GM19468 (cell line): ENCODE results near the gene SRPX2.

Experiments
- ATAC-seq: cut with Tn5 transposase; IDR thresholded peaks from one replicate; pipeline ENCODE4 v1.9.1; 2021; ENCODE audit warnings: mild to moderate bottlenecking, moderate library complexity, moderate number of reproducible peaks; ENCODE audit not compliant: unreplicated experiment; ENCODE audit errors: extremely low read depth

Gene SRPX2, protein sequence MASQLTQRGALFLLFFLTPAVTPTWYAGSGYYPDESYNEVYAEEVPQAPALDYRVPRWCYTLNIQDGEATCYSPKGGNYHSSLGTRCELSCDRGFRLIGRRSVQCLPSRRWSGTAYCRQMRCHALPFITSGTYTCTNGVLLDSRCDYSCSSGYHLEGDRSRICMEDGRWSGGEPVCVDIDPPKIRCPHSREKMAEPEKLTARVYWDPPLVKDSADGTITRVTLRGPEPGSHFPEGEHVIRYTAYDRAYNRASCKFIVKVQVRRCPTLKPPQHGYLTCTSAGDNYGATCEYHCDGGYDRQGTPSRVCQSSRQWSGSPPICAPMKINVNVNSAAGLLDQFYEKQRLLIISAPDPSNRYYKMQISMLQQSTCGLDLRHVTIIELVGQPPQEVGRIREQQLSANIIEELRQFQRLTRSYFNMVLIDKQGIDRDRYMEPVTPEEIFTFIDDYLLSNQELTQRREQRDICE

DNA sequence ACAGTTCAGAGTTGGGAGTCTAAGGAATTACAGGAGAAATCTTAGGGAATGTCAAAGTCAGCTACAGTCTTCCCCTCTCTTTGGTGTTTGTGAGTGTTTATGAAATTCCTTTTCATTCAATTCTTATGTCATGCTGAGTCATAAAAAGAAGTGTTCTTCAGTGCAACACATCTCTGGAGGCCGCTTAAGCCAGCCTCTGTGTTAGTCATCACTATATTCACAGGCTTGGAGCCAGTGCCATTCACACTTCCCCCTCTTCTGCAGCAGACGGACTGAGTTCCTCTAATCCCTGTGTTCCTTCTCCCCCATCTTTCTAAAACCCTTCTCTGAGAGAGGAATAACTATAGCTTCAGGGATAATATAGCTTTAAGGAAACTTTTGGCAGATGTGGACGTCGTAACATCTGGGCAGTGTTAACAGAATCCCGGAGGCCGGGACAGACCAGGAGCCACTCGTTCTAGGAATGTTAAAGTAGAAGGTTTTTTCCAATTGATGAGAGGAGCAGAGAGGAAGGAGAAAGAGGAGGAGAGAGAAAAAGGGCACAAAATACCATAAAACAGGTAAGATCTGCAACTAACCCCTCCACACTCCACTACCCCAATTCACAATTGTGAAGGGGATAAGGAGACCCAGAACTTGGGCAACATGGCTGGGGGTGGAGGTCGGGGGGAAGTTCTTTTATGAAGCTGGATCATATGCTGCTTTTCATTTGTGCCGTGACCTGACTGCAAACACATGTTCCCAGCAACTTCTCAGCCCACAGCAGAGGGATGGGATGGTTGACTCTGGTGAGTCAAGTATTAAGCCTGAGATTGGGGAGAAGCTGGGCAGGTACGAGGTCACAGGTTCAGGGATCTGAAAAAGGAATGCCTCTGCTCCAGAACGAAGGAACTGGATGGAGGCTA lies at the start of gene SRPX2:
Gene SRPX2, plus strand, starts transcription at position 244 of the 905 bp plus-strand sequence. CDS start 2,124 bp downstream, outside the sequence.
- no peak for ATAC-seq

- ATAC-seq = no peak
These were observed 47.4 kb upstream of the SRPX2 start for GRCh38 chrX:100596601-100597000.

DNA sequence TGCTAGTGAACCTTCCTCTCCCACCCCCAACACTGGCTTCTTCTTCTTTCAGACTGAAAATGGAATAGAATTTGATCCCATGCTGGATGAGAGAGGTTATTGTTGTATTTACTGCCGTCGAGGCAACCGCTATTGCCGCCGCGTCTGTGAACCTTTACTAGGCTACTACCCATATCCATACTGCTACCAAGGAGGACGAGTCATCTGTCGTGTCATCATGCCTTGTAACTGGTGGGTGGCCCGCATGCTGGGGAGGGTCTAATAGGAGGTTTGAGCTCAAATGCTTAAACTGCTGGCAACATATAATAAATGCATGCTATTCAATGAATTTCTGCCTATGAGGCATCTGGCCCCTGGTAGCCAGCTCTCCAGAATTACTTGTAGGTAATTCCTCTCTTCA lies 44.5 kb upstream of the SRPX2 start:
- ATAC-seq = no peak

DNA sequence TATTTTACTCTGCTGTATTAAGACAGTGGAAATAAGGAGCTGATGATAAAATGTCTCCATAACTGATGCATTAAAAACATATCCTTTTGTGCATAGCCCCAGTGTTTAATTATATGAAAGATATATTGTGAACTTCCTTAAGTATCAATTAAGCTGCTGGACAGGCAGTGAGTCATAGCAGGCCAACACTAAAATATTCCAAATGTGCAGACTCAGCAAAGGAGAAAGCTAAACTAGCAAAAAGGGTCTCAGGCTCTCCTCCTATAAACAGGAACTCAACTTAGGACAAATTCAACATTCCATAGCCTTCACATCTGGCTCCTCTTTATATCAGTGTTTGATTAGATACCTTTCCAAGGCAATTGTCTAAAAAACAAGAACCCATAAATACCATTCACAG lies 43.7 kb upstream of the SRPX2 start:
- no peak for ATAC-seq

- no peak for ATAC-seq
These were observed 43.2 kb upstream of the SRPX2 start for GRCh38 chrX:100600758-100601157.

DNA sequence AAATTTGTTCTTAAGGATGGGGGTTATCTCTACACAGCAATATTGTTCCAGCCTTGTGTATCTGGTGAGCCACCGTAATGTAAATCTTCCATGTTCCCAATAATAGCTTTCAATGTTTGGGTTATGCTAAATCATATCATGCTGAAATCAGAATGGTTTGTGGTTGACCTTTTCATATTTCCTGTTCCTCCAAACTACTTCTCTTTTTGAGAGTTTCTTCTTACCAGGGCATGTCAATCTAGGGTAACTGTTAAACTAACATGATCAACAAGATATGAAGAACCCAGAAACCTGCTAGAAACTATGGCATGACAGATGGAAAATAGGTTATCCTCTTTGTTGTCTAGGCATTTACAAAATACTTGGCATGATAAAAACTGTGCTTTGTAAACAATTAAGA lies 37.2 kb upstream of the SRPX2 start:
- ATAC-seq = no peak

- ATAC-seq = no peak
These were observed 34.4 kb upstream of the SRPX2 start for GRCh38 chrX:100609591-100609990.

GRCh38 chrX:100611951-100612350 lies 32.0 kb upstream of the SRPX2 start:
- ATAC-seq = no peak

- peak; percentile 97 for ATAC-seq
These were observed 29.0 kb upstream of the SRPX2 start for GRCh38 chrX:100615005-100615404.

DNA sequence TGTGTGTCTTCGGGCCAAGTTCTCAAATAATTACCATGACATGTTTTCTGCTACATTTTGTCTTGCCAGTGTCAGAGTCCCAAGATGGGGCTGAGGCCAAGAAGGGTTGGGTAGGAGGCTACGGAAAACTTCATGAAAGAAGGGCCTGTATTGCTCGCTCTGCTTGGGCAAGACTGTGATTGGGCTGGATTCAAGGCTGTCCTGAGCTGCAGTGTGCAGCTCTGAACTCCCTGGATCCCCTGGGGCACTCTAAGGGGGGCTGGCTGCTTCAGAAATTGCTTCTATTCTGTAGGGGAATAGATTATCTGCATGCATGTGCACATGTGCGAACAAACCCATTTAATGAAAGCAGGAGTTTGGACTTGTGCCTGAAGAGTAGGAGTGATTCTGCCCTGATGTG lies 21.0 kb upstream of the SRPX2 start:
- no peak for ATAC-seq

DNA sequence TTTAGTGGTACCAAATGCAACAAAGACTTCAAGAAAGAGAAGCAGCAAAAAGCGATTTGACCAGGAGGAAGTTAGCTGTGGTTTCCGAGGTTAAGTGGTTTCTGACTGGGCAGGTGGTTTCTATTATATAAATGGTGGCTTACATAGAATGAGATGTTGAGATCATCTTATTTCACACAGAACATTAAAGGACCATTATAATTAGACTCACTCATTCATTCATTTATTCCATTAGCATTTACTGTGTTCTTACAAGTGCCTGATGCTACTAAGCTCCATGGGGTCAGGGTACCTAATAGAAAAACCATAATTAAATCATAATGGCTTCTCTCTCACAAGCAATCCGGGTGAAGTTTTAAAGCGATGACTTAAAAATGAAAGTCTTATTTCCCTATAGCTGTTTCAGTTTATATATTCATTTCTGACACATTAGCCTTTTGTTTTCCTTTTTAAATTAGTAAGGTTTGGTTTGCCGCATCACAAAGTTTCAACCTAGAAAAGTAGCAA lies 18.0 kb upstream of the SRPX2 start:
- peak; percentile 82 for ATAC-seq

DNA sequence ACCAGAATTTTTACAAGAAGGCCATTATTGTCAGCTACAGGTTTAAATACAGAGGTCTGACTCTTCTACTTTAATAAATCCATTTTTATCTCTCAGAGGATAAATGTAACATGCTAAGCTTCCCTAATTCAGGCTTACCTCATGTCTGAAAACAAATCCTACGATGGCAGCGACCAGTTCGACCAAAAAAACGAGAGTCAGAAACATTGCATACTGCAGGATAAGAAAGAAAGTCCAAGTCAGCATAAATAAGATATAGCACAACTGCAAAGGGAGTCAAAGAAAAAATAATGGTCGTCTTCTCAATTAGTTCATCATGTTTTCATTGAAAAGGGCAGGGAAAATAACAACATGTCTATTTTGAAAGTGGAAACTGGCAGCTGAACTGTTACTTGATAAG lies 9.0 kb upstream of the SRPX2 start:
- no peak for ATAC-seq

DNA sequence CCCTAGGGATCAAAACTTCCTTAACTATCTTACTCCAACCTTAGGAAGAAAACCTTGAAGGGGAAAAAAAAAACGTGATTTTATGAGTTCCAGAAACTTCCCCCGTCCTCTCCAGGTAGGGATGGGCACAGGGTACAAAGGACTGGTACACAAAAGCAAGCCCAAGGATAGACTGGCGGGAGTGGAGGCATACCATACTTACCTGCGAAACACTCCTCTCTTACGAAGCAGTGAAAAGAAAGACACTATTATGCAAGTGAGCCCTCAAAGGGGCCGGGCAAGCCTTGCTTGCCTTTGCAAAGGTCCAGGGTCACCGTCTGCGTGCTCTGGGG lies 8.0 kb upstream of the SRPX2 start:
- no peak for ATAC-seq

DNA sequence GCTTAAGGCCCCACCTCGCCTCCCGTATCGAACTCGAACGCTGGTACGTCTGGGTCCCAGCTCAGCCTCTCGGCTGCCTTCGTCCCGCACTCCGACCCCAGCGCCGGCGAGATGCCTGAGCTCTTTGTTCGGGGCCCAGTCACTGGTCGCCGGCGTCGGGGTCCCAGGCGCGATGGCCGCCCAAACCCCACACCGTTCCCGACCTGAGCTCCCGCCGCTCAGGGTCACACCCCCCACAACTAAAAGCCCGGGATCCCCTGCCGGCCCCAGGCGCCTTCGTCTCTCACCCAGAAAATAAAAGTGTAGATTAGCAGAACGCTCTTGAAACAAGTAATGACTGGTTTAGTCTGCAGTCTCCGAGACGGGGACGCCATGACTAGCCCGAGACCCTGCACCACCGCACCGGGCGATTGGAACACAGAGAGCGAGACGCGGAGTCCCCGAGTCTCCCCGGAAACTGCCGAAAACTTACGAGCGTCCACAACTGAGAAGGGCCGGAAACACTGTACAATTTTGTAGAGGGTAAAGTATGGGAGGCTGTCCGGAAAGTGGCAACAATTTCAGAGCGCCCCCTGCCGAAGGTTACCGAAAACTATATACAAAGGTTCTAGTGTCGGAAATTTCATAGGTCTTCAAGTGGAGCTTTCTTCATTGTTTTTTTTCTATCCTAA lies 7.5 kb upstream of the SRPX2 start, which contains the start of gene TSPAN6:
Gene TSPAN6, minus strand, starts transcription at position 486 of the 671 bp plus-strand sequence. Its CDS starts 112 bp downstream, at position 374.
- peak; percentile 68 for ATAC-seq

GRCh38 chrX:100642290-100642689 lies 1.7 kb upstream of the SRPX2 start:
- no peak for ATAC-seq

DNA sequence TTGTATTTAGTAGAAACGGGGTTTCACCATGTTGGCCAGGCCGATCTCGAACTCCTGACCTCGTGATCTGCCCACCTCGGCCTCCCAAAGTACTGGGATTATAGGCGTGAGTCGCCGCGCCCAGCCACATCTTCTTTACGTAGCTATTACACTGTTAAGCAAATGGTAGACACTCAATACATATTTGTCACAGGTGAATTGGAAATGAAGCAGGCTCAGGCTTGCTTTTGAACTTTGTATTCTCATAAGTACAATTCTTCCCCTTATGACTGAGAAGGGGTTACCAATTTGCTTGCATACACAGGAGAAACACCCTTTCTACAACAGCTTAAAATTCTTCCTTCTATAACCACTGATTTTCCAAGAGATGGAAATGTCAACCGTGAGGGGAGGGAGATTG lies 787 bp upstream of the SRPX2 start:
- ATAC-seq = no peak

- ATAC-seq = no peak
These were observed 1.1 kb downstream of the SRPX2 start for GRCh38 chrX:100645106-100645505.

GRCh38 chrX:100647095-100647494 lies 3.1 kb downstream of the SRPX2 start:
- no peak for ATAC-seq

DNA sequence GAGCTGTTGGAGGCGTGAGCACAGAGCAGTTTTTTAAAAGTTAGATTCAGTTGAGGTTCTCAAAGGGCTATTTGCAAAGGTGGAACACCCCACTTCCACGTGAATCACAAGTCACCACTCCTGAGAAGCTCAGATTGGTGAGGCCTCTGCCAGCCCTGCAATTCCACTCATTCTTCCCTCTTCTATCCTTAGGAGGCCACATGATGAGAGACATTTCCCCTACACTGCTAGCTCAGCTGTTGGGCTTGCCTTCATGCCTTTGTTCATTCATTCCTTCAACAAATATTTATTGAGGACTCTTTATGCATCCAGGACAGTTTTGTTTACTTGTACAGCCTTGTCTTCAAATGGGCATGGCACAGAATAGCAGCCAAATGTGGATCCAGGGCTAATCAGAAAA lies 3.7 kb downstream of the SRPX2 start:
- no peak for ATAC-seq
